ENCODE measurements around the gene RNF222. TPM values are rescaled to one million over a fixed set of nuclear protein-coding genes. Genes with fewer than 3 reads are reported as not detected.
A peak's percentile ranks its signal among the peaks of the same experiment; 100 is the strongest.
"Not testable (repeated sequence)": the region's sequence is repeated elsewhere in the genome, so short reads cannot be mapped to it uniquely, and the experiment has no call there.

Gene RNF222
- polyA plus RNA-seq, 1 donor: 0.07 TPM

DNA sequence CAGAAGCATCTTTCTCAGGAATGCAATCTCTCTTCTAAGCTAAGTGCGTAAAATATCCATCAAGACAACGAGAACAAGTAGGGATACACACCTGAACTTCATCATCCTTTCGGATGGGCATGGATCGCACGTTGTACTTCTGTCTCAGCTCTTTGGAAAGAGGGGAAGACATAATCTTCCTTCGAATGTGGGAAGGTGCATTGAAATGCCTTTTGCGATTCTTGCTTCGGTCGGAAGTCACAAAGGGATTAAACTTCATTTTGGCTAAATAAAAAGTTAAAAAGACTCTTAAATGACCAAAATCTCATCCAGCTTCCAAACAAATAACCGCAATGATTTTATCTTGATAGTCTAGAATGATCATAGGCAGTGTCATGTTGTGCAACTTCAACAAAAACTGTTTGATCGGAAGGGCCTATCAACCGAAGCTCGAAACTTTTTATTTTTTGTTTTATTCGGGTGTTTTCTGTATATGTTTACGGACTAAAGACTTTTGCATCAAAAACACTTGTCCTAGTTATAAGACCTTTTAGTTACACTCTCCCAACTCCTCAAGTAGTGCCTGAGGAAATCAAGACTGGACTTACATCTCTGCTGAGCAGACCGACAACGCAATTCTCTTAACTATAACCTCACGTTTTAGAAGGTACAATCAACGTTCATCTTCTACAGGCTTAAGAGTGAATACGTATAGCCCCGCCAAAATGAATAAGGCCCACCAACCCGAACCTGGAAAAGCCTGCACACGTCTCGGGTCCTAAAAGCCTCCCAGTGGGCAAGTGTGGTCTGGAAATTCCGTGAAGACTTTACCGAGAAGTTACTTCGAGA lies 15.4 kb downstream of the RNF222 start:
- no peak for DNase-seq

DNA sequence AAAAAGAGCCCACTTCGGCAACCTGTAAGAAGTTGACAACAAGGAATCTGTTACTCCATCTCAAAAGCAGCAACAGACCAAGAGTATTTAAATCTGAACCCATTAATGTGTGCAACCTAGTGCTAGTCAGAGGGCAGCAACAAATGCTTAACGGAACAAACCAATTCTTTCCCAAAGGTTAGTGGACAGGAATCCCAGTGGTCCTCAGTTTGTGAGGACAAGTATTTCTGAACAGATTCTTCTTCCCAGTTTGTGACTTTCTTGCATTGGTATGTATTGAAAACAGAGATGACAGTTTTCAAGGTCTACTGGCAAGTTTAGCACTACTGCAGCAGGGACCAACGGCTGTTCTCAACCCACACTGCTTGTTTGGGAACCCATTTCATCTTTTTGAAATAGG lies 17.6 kb downstream of the RNF222 start:
- no peak for DNase-seq

DNA sequence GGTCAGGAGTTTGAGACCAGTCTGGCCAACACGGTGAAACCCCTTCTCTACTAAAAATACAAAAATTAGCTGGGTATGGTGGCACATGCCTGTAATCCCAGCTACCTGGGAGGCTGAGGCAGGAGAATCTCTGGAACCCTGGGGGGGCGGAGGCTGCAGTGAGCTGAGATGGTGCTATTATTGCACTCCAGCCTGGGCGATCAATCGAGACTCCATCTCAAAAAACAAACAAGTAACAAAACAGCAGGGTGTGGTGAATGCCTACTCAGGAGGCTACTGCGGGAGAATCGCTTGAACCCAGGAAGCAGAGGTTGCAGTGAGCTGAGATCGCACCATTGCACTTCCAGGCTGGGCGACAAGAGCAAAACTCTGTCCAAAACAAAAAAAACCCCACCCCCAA lies 19.5 kb downstream of the RNF222 start:
- not testable (repeated sequence) for DNase-seq

DNA sequence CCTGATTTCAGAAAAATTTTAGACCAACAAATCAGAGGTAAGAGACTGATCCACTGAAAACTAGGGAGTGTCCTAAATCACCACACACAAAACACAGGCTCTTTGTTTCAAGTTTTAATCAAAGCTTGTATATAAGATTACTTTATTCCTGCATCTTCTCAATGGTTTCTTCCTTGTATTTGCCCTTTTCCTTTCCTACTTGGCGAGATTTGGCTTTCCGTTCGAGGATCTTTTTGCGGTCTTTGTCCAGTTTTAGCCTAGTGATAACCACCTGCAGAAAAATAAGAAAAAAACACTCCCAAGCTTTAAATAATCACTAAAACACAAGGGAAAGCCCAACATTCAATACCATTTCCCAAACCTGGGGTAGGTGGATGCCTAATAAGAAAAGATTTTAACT lies 20.2 kb downstream of the RNF222 start:
- no peak for DNase-seq

DNA sequence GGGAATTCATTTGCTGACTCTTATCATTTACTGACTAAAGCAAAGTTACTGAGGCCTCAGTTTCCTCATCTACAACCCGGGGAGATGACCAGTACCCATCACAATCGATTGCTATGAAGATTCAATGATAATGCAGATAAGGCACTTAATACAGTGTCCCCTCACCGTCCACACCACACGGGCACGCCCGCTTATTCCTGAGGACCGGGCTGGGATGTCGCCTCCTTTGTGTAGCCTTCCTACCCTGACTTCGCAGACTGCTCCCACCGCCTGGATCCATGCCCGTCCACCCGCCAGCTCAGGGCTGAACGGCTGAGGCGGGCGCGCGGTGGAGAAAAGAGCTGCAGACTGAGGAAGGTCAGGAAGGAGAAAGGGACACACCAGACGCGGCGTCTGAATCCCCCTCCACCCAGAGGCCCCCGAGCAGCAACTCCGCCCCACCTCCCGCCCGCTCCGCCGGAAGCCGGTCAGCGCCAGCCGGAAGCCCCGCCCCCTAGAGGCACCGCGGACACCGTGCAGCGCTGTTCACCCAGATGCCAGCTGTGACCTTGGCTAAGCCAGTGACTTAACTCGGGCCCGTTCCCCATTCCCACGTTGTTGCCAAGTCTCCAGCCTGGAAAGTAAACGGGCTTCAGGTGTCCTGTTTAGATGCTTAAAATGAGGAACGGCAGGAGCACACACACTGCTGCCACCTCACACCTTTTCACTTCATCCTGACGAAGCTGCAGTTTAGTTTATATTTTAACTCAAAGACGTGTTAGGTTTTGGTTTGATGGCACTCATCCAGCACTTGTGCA lies 21.2 kb downstream of the RNF222 start, which contains the start of gene KRABD2:
Gene KRABD2 (minus strand): TSS at position 434 of the 797 bp plus-strand sequence.
- DNase-seq: peak; percentile 80

DNA sequence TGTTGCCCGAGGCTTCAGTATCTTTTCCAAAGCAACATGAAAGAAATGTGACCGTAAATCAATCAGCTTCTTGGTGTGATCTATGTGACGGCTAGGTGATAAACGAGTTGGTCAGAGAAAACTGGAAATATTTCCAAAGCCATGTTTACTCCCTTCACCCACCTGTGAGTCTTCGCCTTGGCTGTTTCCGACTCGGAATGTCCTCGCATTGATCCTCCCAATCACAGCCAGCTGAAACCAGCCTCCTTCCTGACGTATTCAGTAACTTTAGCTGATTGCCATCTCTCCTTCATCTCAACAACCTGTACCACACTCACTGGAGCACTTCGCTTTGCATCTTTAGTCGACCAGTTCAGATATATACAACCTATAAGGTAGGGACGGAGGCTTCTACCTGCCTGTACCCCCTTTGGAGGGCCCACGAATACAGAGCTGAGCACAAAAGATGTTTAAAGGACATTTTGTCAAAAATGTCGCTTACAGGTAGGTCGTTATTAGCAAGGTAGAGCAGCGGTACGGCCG lies 21.8 kb downstream of the RNF222 start:
- peak; percentile 43 for DNase-seq

DNA sequence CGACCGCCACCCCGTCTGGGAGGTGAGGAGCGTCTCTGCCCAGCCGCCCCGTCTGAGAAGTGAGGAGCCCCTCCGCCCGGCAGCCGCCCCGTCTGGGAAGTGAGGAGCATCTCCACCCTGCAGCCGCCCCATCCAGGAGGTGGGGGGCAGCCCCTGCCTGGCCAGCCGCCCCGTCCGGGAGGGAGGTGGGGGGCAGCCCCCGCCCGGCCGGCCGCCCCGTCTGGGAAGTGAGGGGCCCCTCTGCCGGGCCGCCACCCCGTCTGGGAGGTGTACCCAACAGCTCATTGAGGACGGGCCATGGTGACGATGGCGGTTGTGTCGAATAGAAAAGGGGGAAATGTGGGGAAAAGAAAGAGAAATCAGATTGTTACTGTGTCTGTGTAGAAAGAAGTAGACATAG lies 23.8 kb downstream of the RNF222 start:
- DNase-seq: not testable (repeated sequence)

DNA sequence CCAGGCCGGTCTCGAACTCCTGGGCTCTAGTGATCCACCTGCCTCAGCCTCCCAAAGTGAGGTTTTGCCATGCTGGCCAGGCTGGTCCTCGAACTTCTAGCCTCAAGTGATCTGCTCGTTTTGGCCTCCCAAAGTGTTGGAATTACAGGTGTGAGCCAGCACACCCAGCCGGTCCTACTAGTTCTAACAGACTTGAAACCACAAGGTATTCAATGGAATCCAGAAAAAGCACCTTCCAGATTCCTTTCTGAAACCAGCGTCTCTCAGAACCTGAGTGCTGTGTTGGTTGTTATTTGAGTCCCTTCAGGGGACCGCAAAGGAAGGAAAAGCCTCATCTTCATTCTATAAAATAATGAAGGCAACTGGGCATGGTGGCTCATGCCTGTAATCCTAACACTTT lies 25.2 kb downstream of the RNF222 start:
- no peak for DNase-seq

DNA sequence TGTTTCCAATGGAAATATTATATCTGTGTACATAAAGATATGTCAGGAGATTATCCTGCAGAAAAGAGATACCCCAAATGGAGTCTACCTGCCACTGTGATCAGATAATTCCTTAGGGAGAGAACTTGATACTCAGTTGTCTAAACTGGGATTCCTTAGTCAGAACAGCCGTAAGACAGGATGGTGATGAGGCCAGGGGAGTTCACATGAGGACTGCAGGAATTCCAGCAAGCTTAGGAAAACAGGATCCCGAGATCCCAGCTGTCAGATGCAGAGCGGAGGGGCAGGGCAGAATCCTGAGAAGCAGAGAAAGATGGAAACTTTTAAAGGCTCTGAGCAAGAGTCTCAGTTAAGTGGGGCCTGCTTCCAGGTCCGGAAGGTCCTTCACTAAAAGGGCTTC lies 25.8 kb downstream of the RNF222 start:
- no peak for DNase-seq

DNA sequence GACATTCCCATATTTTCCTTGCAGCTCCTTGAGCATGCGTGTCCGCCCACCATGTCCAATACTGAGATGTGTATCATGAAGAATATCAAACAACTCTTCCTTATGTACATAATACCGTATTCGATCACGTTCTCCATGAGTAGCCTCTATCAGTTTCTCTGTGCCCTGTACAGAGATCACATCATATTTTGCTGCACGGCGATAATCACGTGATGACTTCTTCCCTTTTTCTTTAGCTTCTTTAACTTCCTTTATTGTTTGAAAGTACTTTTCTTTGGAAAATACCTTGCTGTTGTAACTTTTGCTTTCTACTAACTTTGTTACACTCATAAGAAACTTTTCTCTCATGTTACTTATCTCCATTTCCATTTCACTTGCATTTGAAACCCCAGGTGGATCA lies 27.7 kb downstream of the RNF222 start:
- no peak for DNase-seq

DNA sequence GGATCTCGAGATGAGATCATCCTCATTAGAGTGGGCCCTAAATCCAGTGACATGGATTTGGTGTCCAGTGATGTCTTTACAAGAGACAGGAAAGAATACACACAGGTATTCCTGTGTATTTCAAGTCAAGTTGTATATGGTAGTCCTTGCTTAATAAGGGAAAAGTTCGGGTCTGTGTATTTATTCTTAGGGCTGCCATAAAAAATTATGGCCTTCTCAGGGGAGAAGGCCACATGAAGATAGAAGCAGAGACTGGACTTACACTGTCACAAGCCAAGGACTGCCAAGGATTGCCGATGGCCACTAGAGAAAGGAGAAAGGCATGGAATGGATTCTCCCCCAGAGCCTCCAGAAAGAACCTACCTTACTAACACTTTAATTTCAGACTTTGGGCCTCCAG lies 29.4 kb downstream of the RNF222 start:
- no peak for DNase-seq

DNA sequence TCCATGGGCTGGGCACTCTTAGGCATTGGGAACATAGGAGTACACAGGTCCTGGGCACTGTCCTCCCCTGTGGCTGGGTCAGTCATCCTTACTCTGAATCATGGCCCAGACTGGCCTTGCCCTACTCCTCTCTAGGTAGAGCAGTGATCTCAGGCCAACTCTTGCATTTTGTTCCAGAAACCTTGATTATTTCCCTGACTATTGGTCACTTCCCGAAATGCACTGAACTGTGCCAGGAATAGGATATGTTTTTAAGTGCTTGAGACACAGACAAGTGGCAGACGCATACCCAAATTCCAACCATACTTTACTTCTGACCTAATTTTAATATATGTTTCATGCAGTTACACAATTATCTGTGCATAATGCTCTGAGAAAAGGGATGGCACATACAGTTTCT lies 31.4 kb downstream of the RNF222 start:
- DNase-seq: no peak

DNA sequence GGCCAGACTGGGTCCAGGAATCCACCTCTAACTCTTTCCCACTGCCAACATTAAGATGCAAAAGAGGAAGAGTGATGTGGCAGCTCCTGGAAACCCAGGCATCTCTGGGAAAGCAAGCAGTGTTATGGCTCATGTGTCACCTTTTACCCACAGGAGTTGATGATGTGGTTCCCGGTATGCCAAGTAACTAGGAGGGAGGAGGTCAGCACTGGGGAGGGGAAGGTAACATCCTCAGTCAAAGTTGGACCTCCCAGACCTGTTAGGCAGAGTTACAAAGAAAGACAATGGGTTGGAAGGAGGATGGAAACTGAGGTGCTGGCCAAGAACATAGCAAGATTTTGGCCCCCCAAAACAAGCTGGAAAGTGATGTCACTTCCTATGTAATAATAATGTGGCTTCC lies 32.5 kb downstream of the RNF222 start:
- DNase-seq: no peak

DNA sequence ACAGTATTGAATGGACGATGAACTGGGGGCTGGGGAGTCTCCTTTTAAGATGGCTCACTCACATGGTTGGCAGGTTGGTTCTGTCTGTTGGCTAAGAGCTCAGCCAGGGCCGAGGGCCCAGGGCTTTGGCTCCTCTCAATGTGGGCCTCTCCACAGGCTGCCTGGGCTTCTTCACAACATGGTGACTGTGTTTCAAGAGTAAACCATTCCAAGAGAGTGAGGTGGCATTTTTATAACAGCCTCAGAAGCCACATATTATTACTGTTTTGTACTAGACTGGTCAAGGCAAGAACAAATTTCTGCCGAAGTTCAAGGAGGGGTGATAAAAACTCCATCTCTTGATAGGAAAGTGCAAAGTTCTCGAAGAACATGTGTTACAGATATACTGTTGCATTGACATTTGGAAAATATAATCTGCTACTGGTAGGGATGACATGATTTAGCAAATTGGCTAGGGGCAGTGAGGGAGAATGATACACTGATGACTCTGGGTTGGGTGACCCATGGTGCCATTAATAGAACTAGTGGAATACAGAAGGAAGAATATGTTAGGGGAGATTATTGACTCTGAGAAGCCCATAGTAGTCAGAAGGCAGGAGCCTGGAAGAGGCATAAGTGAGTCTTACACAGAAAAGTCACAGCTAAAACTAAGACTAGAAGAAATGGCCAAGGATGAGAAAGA lies 34.8 kb downstream of the RNF222 start:
- DNase-seq: no peak

DNA sequence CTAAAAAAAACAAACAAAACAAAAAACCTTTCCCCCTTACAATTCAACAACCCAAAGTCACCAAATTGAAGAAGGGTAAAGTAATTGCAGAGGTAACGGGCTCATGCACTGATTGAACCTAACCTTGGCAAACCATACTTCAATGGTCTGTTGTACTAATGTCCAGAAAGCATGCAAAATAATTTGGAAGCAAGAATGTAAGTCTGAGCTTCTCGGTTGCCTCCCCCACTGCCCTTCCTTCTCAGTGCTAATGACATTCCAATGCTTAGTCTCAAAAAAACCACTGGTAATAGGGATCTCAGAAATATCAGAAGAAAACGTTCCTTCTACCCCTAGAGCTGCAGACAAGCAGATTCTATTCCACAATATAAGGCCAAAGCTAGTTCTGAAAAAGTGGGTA lies 36.9 kb downstream of the RNF222 start:
- no peak for DNase-seq

DNA sequence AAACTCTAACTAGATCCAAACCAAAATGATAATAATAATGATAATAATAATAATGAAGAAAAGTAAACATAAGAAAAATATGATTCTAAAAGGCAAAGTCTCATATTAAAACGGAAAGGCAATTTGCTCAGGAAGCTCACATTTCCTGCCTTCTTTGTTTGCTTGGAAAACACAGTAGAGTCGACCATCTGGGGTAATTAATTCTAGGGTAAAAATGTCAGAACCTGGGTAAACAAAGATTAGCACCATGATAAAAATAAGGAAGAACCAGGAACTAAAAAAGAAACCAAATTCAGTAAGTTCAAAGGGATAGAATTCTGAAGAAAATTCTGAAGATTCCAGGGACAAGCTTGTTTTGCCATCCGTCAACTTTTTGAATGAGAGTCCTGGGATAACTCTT lies 37.4 kb downstream of the RNF222 start:
- DNase-seq: no peak

DNA sequence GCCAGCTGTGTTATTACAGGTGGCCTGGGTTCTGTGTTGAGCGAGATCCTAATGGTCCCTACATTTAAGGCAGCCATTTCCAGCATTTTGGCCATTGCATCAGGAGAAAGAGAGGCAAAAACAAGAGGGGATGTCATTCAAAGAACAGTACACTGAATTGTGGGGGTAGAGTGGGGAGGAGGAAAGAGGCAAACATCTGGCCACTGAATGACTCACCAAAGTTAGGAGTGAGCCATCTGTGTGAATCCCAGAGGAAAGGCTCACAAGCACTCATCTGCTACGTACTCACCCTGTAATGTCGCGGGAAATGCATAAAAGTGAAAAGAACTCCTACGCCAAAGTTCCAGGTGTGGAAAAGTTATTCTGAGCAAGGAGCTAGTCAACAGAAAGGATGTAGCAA lies 37.9 kb downstream of the RNF222 start:
- no peak for DNase-seq

DNA sequence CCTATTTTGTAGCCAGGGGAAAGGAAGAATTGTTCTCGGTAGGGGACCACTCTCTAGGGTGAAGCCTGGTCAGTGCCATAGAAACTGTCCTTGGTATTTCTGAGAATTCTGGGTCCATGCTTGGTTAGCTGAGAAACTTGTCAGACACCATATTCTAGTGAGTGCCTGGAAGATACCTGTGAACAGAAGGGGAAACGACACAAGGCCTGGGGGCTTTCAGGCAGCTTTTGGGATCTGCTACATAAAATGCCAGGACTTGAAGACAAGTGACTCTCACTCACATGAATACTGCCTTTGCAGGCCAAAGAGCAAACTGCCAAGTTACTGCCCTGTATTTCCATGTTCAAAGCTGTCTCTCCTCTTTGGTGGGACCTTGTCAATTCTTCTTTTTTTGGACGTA lies 39.7 kb downstream of the RNF222 start:
- DNase-seq: no peak

DNA sequence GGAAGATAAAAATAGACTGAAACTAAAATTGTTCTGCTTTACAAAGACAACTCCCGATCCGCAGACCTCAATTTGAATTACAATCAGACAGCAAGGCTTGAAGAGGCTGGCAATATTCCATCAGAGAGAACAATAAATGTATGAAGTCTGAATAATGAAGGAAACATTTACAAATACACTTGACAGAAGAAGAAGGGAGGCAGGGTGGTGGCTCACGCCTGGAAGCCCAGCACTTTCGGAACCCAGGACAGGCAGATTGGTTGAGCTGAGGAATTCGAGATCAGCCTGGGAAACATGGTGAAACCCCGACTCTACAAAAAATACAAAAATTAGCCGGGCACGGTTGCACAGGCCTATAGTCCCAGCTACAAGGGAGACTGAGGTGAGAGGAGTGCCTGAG lies 43.4 kb downstream of the RNF222 start:
- no peak for DNase-seq

DNA sequence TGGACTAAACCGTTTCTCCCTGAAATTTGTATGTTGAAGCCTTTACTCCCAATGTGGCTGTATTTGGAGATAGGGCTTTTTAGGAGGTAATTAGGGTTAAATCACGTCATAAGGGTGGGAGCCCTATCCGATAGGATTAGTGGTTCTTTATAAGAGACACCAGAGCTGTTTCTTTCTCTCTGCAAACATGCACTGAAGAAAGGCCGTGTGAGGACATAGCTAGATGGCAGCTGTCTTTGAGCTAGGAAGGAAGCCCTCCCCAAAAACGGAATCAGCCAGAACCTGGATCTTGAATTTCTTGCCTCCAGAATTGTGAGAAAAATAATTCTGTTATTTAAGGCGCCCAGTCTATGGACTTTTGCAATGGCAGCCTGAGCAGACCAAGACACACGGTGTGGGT lies 43.9 kb downstream of the RNF222 start:
- DNase-seq: no peak

DNA sequence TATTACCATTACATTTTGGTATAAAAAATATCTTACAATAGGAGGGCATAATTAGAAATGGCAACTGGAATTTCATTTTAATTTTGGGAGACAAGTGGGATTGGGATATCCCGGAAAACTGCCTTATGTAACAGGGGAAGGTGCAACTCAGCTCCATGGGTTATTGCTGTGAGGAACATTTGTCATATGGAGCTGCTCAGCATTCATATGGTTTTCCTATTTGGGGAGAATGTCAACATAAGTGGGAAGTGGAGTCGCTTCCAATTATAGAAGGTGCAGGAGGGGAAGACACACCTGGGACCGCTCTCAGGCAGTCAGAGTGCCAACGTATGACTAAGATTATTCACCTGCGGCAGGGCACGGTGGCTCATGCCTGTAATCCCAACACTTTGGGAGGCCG lies 47.3 kb downstream of the RNF222 start:
- no peak for DNase-seq

DNA sequence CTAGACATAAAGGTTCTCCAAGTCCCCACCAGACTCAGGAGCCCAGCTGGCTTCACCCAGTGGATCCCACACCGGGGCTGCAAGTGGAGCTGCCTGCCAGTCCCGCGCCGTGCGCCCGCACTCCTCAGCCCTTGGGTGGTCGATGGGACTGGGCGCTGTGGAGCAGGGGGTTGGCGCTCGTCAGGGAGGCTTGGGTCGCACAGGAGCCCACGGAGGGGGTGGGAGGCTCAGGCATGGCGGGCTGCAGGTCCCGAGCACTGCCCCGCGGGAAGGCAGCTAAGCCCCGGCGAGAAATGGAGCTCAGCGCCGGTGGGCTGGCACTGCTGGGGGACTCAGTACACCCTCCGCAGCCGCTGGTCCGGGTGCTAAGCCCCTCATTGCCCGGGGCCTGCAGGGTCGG lies 50.6 kb downstream of the RNF222 start:
- not testable (repeated sequence) for DNase-seq
